Hematopoietic multipotent progenitor cell treated with erythropoietin and hydrocortisone succinate and interleukin-3 and kit ligand, for 4 days (in vitro differentiated cells): ENCODE measurements around the gene NBEAL1.
"Not testable (repeated sequence)": the region's sequence is repeated elsewhere in the genome, so short reads cannot be mapped to it uniquely, and the experiment has no call there.

Experiments
- DNase-seq: peaks from one replicate; pipeline ENCODE4 v3.0.0-alpha.2; 2015

Gene NBEAL1

DNA sequence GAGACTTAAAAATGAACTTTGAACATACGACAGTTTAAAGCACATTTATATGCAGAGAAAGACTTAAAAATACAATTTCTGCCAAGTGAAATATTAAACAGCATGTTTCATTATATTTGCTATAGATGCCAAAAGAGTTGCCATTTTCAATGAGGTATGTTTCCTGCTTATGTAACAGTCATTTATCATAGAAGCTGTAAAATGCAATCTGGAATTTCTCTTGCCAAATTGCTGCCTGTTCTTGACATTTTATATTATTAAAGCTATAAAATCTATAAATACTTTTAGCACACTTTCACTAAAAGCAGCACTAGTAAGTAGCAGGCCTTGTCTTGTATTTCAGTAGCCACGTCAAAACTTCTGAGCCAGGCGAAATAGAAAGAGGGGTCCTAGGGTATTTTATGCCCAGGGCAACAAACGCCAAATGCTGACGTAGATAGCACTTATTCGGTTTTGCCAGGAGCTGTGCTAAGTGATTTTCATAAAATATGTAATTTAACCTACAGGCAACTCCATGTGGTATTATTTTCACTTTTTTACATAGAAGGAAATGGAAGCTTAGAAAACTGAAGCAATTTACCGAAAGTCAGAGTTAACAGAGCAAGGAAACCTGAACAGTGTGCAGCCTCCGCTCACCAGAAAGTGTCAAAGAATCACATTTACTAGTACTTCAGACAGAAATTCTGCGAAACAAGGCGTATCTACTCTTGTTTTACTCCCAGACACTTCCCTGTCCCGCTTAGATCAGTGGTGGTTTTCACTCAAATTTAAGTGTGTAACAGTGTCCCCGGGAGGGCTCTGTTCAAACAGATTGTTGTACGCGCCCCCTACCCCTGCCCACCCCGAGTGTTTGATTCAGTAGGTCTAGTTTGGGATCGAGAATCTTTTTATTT, 222.9 kb downstream of the NBEAL1 start:
- DNase-seq = peak; percentile 12

DNA sequence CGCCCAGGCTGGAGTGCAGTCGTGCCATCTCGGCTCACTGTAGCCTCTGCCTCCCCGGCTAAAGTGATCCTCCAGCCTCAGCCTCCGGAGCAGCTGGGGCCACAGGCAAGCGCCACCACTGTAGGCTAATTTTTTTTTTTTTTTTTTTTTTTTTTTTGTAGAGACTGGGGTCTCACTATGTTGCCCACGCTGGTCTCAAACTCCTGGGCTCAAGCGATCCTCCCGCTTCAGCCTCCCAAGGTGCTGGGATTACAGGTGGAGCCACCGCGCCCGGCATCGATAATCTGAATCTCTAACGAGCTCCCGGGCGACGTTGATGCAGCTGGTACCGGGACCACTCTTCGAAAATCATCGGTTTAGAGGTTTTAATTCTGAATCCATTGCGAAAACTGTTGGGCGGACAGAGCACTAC, 223.6 kb downstream of the NBEAL1 start:
- no peak for DNase-seq

- DNase-seq = peak; percentile 98
These were observed 224.2 kb downstream of the NBEAL1 start, which contains the start of gene CYP20A1 for GRCh38 chr2:203238704-203239526. Gene CYP20A1, plus strand, starts transcription at chr2:203239018. Its CDS starts 45 bp downstream, at chr2:203239063.

GRCh38 chr2:203240491-203240890, 225.8 kb downstream of the NBEAL1 start:
- DNase-seq = peak; percentile 31

DNA sequence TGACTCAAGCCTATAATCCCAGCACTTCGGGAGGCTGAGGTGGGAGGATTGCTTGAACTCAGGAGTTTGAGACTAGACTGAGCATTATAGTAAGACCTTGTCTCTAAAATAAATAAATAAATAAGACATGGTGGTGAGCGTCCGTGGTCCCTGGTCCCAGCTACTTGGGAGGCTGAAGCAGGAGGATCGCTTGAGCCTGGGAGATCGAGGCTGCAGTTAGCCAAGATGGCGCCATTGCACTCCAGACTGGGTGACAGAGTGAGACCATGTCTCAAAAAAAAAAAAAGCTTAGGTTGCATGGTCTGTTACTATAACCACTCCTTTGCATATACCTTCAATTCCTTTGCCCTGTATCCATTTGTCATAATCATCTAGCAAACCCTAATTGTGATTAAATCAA, 227.8 kb downstream of the NBEAL1 start:
- no peak for DNase-seq

DNA sequence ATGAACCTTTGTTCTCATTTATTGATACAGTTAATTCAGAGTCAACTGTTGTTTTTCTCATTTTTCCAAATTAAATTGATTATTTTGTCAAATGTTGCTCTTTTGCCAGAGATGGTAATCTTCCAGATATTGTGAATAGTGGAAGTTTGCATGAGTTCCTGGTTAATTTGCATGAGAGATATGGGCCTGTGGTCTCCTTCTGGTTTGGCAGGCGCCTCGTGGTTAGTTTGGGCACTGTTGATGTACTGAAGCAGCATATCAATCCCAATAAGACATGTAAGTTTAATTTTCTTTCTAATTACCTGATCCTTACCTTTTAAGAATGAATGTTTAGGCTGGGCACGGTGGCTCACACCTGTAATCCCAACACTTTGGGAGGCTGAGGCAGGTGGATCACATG, 232.0 kb downstream of the NBEAL1 start:
- DNase-seq = peak; percentile 66

GRCh38 chr2:203252818-203253217, 238.1 kb downstream of the NBEAL1 start:
- no peak for DNase-seq

- not testable (repeated sequence) for DNase-seq
These were observed 238.9 kb downstream of the NBEAL1 start for GRCh38 chr2:203253422-203254095.

- DNase-seq = no peak
These were observed 246.9 kb downstream of the NBEAL1 start for GRCh38 chr2:203261326-203262159.
